Stimulated activated CD4-positive, alpha-beta T cell treated with anti-CD3 and anti-CD28 coated beads, Interleukin-4, amount 100 ng/mL, for 24 hours (primary cell): ENCODE measurements around the gene KRTAP5-8.
"Not testable (repeated sequence)": the region's sequence is repeated elsewhere in the genome, so short reads cannot be mapped to it uniquely, and the experiment has no call there.

Experiments used
- DNase-seq: peaks from one replicate; pipeline ENCODE4 v3.0.0-alpha.2; 2020

Gene KRTAP5-8

DNA sequence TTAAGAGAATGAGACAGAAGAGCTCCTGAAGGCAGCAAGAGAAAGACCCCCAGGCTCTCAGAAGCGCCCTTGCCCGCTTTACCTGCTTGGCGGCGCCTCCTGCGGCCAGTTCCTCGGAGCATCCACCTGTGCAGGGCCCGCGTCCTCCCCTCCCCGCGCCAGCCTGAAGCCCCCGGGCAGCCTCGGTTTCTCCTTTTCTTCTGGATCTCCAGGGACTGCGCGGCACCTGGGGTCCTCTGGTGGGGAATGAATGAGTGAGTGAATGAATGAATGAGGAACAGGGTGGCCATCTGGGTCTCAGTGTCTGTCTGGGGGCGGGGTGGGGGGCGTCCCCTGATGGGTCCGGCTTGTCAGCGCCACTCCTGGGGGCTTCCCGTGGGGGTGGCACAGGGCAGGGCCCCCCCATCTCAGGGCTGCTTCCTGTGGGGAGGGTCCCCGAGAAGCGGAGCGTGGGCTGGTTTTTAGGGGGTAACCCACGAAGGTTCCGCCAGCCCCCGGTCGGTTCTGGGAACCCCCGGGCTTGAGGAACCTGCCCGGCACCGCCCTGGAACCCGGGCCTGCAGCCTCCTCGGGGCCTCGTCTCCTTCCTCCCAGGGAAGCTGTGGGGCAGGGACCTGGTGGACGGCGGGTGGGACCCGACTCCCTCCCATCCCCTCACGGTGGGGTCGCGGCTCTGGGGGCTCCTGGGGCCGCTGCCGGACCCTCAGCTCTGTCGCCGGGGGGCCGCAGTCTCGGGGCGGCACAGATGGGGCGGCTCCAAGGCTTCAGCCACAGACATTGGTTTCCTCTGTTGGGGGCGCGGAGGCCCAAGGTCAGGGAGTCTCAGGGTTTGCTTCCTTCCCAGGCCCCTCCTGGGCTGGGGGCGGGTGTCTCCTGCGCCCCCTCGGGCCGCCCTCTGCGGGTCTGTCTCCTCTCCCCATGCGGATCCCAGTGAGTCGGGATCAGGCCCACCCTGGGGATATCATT lies 19.0 kb upstream of the KRTAP5-8 start:
- no peak for DNase-seq

DNA sequence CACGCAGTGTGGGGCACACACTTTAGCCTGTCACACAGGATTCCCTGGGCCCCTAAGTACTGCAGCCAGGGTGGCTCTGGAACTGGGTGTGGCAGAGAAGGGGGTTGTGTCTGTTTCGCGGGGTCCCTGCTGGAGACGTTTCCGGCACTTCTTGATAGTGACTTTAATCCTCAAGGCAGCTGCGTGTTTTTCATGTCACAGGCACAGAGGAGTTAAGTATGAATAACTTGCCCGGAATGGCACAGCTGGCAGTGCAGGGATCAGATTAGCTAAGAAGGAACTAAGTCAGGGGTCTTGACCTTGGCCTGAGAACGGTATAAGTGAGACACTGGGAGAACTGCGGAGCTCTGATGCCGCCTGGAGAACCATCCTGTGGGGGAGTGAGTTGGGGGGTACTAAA lies 18.3 kb upstream of the KRTAP5-8 start:
- no peak for DNase-seq

DNA sequence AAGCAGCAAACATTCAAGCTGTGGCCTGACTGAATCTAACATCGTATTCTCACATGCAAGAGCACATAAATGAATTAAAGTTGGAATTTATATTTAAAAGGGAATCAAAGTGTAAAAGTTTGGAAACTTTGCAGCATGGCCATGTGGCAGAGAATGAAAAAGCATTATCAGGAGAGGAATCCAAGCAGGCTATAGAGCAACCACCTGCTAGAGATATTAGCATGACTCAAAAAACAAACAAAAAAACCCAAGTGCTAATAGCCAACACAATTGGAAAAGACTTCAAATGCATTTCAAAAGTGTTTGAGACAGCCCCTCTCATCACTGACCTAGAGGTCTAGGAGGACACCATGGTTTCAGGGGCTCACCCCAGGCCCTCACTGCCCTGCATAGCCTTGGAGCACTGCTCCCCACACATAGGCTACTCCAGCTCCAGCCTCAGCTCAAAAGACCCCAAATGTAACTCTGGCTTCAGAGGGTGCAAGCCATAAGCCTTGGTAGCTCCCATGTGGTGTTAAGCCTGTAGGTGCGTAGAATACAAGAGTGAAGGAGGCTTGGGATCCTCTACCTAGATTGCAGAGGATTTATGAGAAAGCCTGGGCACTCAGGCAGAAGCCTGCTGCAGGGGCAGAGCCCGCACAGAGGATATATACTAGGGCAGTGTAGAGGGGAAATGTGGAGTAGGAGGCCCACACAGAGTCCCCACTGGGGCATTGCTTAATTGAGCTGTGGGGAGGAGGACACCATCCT lies 12.5 kb upstream of the KRTAP5-8 start:
- DNase-seq = no peak

DNA sequence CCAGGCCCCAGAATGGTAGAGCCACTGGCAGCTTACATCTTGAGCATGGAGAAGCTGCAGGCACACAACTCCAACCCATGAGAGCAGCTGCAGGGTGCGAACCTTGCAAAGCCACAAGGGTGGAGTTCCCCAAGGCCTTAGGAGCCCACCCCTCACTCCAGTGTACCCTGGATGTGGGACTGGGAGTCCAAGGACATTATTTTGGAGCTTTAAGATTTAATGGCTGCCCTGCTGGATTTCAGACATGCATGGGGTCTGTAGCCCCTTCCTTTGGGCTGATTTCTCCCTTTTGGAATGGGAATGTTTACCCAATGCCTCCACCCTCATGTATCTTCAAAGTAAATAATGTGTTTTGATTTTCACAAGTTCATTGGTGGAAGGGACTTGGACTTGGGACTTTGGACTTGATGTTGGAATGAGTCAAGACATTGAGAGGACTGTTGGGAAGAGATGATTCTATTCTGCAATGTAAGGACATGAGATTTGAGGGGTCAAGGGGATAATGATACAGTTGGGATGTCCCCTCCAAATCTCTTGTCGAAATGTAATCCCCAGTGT lies 11.8 kb upstream of the KRTAP5-8 start:
- DNase-seq = no peak

DNA sequence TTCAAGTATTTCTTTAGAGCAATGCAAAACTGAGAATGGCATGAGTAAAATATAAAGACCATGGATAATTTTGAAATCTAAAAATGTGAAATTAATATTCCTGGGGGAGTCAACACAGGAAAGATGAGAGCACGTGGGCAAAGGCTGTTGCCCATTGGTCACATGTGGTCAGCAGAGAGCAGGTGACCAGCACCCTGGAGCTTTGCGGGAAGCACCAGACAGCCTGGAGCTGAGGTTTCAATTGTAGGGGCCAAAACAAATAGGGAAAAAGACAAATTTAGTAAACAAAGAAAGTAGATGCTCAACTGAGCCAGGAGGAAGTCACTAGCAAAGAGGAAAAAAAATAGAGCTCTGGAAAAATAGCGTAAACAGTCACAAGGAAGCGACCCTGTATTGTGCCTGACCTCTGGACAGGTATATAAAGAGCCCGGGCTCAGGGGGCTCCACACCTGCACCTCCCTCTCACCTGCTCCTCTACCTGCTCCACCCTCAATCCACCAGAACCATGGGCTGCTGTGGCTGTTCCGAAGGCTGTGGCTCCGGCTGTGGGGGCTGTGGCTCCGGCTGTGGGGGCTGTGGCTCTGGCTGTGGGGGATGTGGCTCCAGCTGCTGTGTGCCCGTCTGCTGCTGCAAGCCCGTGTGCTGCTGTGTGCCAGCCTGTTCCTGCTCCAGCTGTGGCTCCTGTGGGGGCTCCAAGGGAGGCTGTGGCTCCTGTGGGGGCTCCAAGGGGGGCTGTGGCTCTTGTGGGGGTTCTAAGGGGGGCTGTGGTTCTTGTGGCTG lies 10.8 kb upstream of the KRTAP5-8 start, which contains the start of gene KRTAP5-7:
Gene KRTAP5-7, plus strand, starts transcription at position 472 of the 780 bp plus-strand sequence. Its CDS starts 34 bp downstream, at position 506.
- not testable (repeated sequence) for DNase-seq

DNA sequence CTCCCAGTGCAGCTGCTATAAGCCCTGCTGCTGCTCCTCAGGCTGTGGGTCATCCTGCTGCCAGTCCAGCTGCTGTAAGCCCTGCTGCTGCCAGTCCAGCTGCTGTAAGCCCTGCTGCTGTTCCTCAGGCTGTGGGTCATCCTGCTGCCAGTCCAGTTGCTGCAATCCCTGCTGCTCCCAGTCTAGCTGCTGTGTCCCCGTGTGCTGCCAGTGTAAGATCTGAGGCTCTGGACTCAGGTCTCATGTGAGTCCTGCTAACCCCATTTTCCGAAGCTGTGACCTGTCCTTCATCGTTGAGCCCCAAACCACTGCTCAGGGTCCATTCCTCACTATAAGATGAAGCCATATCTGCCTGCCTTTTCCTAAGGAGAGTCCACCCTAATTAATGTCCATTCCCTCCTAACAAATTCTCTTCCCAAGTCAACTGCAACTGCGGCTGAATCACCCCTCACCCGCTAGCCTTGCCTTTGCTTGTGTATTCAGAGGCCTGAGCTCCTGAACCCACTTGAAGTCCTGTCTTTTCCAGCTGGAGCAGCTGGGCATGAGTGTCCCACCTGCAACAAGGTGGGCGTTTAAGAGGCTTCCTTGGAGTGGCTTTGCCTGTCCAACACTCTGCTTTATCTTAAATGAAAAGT lies 10.1 kb upstream of the KRTAP5-8 start:
- DNase-seq = no peak

DNA sequence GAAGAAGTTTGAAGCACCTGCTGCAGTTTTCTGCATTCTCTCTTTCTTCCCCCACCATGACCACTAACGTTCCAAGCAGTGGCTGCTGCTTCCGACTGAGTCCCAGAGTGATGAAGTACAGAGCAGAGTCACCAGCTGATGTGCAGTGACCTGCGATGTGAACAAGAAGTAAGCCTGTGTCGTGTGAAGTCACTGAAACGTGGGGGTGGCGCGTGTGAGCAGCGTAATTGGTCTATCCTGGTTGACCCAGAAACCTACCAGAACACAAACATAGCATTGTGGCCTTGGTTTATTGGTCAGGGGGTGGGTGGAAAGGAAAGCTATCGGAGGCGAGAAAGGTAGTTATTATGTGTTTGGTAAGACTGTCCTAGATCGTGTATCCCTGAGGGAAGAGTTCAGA lies 7.2 kb upstream of the KRTAP5-8 start:
- DNase-seq = no peak

DNA sequence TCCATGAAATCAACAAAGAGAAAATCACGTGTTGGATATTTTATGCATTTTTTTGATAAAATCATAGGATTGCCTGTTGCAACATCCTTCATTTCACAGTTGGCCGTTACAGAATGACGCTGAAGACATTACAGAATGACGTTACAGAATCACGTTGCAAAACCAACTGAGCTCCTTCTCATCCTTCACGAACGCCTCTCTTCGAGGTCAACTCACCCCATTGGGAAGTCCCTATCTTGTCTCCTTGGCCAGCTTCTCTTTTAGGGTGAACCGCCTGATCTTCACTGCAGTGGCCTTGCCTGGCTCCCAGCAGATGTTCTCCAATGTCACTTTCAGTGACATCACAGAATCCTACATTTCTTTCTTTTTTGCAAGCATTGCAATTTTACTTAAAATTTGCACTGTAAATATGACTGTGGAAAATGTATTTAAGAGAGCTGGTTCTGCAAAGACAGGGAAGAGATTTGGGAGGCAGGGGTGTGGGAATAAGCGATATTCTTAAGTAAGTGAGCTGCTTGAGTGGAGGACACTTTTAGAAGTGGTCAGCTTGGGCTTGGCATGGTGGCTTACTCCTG lies 5.7 kb upstream of the KRTAP5-8 start:
- no peak for DNase-seq

DNA sequence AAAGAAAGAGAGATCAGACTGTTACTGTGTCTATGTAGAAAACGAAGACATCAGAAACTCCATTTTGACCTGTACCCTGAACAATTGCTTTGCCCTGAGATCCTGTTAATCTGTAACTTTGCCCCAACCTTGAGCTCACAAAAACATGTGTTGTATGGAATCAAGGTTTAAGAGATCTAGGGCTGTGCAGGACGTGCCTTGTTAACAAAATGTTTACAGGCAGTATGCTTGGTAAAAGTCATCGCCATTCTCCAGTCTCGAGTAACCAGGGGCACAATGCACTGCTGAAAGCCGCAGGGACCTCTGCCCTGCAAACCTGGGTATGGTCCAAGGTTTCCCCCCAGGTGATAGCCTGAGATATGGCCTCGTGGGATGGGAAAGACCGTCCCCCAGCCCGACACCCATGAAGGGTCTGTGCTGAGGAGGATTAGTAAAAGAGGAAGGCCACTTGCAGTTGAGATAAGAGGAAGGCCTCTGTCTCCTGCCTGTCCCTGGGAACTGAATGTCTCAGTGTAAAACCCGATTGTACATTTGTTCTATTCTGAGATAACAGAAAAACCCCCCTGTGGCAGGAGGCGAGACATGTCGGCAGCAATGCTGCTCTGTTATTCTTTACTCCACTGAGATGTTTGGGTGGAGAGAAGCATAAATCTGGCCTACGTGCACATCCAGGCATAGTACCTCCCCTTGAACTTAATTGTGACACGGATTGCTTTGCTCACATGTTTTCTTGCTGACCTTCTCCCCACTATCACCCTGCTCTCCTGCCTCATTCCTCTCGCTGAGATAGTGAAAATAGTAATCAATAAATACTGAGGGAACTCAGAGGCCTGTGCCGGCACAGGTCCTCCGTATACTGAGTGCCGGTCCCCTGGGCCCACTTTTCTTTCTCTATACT lies 2.9 kb upstream of the KRTAP5-8 start:
- DNase-seq = not testable (repeated sequence)

DNA sequence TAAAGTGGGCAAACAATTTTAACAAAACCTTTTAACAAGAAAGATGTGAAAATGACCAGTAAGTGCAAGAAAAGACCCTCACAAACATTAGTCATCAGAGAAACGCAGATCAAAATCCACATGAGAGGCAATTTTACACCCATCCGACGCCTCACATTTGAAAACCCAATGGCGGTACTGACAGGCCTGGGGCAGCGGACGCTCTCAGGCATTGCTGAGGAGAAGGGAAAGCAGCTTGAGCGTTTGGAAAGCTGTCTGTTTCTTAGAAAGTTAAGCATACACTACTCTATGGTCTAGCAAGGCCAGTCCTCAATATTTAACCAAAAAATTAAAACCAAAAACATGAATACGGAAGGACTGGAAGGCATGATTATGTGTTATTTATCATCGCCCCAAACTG lies 2.0 kb upstream of the KRTAP5-8 start:
- DNase-seq = no peak

DNA sequence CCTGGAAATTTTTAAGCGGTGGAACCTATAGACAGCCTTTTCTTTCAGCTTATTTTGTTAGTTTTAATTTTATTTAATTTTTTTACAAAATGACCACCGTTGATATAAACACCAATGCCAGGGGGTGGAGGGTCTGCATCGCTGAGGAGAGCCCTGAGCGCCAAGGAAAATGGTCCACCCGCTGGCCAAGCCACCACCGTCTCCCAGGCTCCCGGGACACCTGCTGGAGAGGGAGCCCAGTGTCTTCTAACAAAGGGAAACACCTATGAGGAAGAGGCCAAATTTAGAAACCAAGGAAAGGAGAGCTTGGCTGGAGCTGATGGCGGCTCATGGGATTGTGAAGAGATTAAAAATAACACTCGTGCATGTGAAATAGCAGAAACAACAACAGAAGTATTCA lies 288 bp upstream of the KRTAP5-8 start:
- DNase-seq = no peak

DNA sequence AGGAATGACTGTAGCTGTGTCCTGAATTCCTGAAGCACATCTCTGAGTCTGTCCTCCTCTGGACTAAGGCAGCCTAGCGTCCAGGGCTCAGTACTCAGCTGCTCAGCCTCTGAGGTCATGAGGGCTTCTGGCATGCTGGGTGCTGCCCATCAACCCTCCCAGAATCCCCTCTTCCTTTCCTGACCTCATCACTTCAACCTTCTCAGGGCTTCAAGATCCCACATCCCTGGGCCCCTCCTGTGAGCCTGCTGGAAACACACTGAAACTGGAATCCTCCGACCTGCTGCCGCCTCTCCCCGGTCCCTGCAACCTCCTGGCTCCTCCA lies 803 bp downstream of the KRTAP5-8 start:
- DNase-seq = no peak

DNA sequence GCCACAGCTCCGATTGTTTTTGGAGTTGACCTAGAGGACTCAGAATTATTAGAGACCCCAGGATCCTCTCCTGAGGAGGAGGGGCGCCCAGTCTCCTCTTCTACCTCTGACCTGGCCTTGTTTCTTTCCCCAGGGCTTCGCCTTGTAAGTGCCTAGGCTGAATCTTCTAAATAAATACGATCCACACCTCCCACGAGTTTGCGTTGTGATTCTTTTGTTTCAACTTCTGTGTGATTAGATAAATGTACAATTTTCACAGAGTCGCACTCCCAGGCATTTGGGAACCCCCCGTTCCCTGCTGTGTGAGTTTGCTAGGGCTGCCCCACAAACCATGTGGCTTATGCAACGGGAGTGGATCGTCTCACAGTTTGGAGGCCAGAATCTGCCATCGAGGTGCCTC lies 1.2 kb downstream of the KRTAP5-8 start:
- no peak for DNase-seq

DNA sequence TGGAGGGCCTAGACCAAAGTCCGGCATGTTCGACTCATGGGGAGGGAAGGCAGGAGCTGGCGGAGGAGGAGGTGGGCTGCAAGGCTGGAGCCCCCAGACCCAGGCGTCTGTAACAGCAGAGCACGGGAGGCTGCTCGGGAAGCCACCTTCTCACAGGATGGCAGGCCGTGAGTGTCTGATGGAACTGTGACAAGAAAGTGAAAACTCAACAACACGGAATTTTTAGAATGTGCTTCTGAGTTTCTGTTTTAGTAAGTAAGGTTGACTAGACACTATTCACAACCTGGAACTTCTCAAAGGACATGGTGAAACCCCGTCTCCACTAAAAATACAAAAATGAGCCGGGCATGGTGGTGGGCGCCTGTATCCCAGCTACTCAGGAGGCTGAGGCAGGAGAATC lies 2.1 kb downstream of the KRTAP5-8 start:
- DNase-seq = not testable (repeated sequence)

DNA sequence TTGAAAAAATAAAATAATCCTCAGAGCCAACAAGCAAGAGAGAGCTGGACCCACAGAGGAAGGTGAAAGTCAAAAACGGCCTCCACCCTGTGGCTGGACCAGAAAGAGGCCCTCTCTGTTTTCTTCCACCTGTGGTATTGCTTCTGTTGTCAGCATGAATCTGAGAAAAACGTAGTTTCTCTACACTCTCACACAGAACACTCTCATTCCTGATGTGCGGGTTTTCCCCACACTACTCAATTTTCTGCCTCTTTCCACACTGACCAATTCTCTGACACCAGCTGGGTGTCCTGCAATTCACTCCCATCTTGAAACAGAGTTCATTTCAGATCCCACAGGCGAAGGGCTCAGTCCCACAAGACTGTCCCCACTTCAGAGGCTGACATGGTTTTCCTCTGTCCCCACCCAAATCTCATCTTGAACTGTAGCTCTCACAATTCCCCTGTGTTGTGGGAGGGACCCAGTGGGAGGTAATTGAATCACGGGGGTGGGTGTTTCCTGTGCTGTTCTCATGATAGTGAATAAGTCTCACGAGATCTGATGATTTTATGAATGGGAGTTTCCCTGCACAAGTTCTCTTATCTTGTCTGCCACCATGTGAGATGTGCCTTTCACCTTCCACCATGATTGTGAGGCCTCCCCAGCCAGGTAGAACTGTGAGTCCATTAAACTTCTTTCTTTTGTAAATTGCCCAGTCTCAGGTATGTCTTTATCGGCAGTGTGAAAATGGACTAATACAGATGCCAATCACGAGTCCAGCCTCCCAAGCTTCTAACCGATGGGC lies 2.9 kb downstream of the KRTAP5-8 start:
- DNase-seq = not testable (repeated sequence)

DNA sequence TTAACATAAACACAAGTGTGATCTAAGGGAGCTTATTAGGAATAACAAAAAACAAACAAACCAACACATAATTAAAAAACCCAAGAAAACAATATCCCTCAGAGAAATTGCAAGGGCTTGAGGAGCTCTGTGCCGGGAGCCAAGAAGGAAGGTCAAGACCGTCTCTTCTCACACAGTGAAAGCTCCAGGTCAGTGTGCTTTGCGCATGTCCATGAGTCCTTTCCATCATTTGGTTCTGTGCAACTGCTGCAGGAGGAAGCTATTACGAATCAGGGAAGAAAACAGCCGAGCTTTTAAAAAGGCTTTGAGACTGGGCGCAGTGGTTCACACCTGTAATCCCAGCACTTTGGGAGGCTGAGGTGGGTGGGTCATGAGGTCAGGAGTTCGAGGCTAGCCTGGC lies 4.6 kb downstream of the KRTAP5-8 start:
- no peak for DNase-seq

DNA sequence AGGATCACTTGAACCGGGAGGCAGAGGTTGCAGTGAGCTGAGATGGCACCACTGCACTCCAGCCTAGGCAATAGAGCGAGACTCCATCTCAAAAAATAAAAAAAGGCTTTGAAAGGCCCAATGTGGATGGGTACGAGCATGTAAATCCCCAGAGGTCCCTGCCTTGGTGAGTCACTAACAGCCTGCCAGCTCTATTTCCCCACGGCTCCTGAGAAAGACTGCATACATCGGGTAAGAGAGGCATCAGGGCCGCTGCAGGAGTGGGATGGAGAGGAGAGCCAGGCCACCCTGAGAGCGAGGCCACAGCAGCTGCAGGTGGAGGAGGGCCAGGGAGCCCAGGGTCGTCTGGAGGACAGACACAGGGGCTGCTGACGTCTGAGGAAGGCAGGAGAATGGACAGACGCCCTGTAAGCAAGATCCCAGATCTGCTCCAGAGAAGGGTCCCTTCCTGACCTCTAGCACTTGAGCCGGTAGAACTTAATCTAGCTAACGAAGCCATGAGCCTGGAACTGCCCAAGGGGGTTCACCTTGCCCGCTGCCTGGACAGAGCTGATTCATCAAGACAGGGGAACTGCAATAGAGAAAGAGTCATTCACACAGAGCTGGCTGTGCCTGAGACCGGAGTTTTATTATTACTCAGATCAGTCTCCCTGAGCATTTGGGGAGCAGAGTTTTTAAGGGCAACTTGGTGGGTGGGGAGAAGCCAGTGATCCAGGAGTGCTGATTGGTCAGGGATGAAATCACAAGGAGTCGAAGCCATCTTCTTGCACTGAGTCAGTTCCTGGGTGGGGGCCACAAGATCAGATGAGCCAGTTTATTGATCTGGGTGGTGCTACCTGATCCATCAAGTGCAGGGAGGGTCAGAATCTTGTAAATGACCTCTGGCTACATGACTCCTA lies 5.3 kb downstream of the KRTAP5-8 start:
- no peak for DNase-seq

DNA sequence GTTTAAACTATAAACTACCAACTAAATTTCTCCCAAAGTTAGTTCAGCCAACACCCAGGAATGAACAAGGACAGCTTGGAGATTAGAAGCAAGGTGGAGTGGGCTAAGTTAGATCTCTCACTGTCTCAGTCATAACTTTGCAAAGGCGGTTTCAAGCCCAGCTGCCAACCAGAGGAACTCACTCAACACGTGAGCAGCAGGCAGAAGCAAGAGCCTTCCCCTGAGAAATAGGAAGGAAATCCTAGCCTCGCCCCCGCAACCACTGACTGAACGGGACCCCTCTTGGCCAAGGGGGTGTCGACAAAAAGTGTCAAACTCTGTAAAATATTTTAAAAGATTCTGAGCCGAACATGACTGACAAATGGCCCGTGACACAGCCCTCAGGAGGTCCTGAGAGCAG lies 6.0 kb downstream of the KRTAP5-8 start:
- DNase-seq = no peak
